T-helper 2 cell treated with Interferon-gamma antibody and Interleukin-4, amounts not matched to agents 5 μg/mL and 100 μg/mL, for 36 hours (primary cell): ENCODE measurements around the gene ZCCHC4.

ENCODE experiments used
- DNase-seq: peaks from one replicate; pipeline ENCODE4 v3.0.0; 2021; ENCODE audit warnings: low spot score
- H3K27ac Mint-ChIP-seq: one replicate; pipeline ENCODE4 v1.8.0; 2021; ENCODE audit warnings: mild to moderate bottlenecking, mixed read lengths
- H3K27me3 Mint-ChIP-seq: one replicate; pipeline ENCODE4 v1.8.0; 2021; ENCODE audit warnings: low read depth, mixed read lengths
- H3K36me3 Mint-ChIP-seq: one replicate; pipeline ENCODE4 v1.8.0; 2021; ENCODE audit warnings: low read depth, mixed read lengths
- H3K4me1 Mint-ChIP-seq: one replicate; pipeline ENCODE4 v1.8.0; 2021; ENCODE audit warnings: low read depth, mixed read lengths
- H3K4me3 Mint-ChIP-seq: one replicate; pipeline ENCODE4 v1.8.0; 2022; ENCODE audit warnings: mild to moderate bottlenecking, moderate library complexity, mixed read lengths
- H3K9me3 Mint-ChIP-seq: one replicate; pipeline ENCODE4 v1.8.0; 2021; ENCODE audit warnings: mixed read lengths

Gene ZCCHC4

GRCh38 chr4:25417014-25417413 lies 104.4 kb downstream of the ZCCHC4 start:
- Mint-ChIP-seq H3K4me1 (peaks cover under 1% of the 10 kb centered on the region), H3K4me3 (no peak overlapping the region), H3K27me3 (no peaks in the 10 kb centered on the region), H3K9me3 (no peaks in the 10 kb centered on the region), H3K36me3 (peaks cover 47% of the 10 kb centered on the region), H3K27ac (no peak overlapping the region)
- DNase-seq = no peak
